Posterior cingulate gyrus (tissue), 11 donors: ENCODE results near the gene TNFAIP1.

ENCODE experiments used
- DNase-seq, 10 donors: peaks; one replicate each; pipeline versions ENCODE4 v3.0.0 to v3.0.0-alpha.2; 2020 to 2021; ENCODE audit warnings: mixed read lengths in 3 of 10
- intact Hi-C: fragments of 100-400 bp; cut with DNase I; formaldehyde crosslinking; loops from one replicate; pipeline ENCODE4 v1.15.1; 2023

The TNFAIP1 gene

GRCh38 chr17:28342313-28342712, 6.8 kb downstream of the TNFAIP1 start:
- intact Hi-C loops: no loop called here
- peak in 1 of 10 donors; percentile 63 for DNase-seq

GRCh38 chr17:28343491-28343932, 8.0 kb downstream of the TNFAIP1 start:
- intact Hi-C loops: no loop called here
- DNase-seq: peak in 1 of 10 donors; percentile 18

- intact Hi-C loops: no loop called here
Observed at GRCh38 chr17:28344011-28344410, 8.4 kb downstream of the TNFAIP1 start.

GRCh38 chr17:28344435-28344901, 8.9 kb downstream of the TNFAIP1 start:
- intact Hi-C loops: no loop called here

More at GRCh38 chr17:28344011-28344410, 8.4 kb downstream of the TNFAIP1 start:
- peak in 1 of 10 donors; percentile 72 for DNase-seq

GRCh38 chr17:28345419-28346198, 10.0 kb downstream of the TNFAIP1 start:
- DNase-seq: peak in 1 of 10 donors; percentile 75
- intact Hi-C loops: no loop called here

More at GRCh38 chr17:28344435-28344901, 8.9 kb downstream of the TNFAIP1 start:
- peak in 1 of 10 donors; percentile 73 for DNase-seq

- DNase-seq: peak in 1 of 10 donors; percentile 27
- intact Hi-C loops: no loop called here
Observed at GRCh38 chr17:28346199-28346580, 10.6 kb downstream of the TNFAIP1 start.

- no peak for DNase-seq
Observed at GRCh38 chr17:28346746-28347246, 11.2 kb downstream of the TNFAIP1 start.

GRCh38 chr17:28347261-28347891, 11.8 kb downstream of the TNFAIP1 start:
- intact Hi-C loops: no loop called here
- DNase-seq: no peak

More at GRCh38 chr17:28346746-28347246, 11.2 kb downstream of the TNFAIP1 start:
- intact Hi-C loops: no loop called here

- intact Hi-C loops: no loop called here
- DNase-seq: peak in 1 of 10 donors; percentile 53
Observed at GRCh38 chr17:28348979-28349378, 13.4 kb downstream of the TNFAIP1 start.

GRCh38 chr17:28350271-28350670, 14.7 kb downstream of the TNFAIP1 start:
- intact Hi-C loops: no loop called here

GRCh38 chr17:28357061-28357900, 21.7 kb downstream of the TNFAIP1 start, which contains the start of gene POLDIP2:
Gene POLDIP2, minus strand, starts transcription at chr17:28357527. Its CDS starts 79 bp downstream, at chr17:28357448.
- peak; percentile 92 to 99 (median 96) for DNase-seq
- intact Hi-C loops: loop anchor here (1.0 kb wide), 1 partner anchor 22 kb away; the partner anchor contains the start of genes IFT20 and TNFAIP1

More at GRCh38 chr17:28350271-28350670, 14.7 kb downstream of the TNFAIP1 start:
- DNase-seq: no peak

- intact Hi-C loops: loop anchor here (1.0 kb wide), 1 partner anchor 23 kb away; the partner anchor contains the start of genes IFT20 and TNFAIP1
- DNase-seq: no peak
Observed at GRCh38 chr17:28357901-28358197, 22.3 kb downstream of the TNFAIP1 start.

GRCh38 chr17:28363186-28363585, 27.6 kb downstream of the TNFAIP1 start:
- DNase-seq: no peak
- intact Hi-C loops: no loop called here

GRCh38 chr17:28363776-28364650, 28.5 kb downstream of the TNFAIP1 start:
- DNase-seq: peak in 3 of 10 donors; percentile 41 to 57 (median 45)
- intact Hi-C loops: no loop called here

- intact Hi-C loops: no loop called here
- peak in 2 of 10 donors; percentile 19 to 77 for DNase-seq
Observed at GRCh38 chr17:28364665-28365363, 29.3 kb downstream of the TNFAIP1 start, which contains the start of gene SEBOX. Gene SEBOX, minus strand, starts transcription at chr17:28365199. Its CDS starts 48 bp downstream, at chr17:28365151.

- intact Hi-C loops: no loop called here
- DNase-seq: no peak
Observed at GRCh38 chr17:28365487-28365886, 29.9 kb downstream of the TNFAIP1 start.

- no peak for DNase-seq
- intact Hi-C loops: no loop called here
Observed at GRCh38 chr17:28366605-28367004, 31.0 kb downstream of the TNFAIP1 start.

- intact Hi-C loops: no loop called here
- DNase-seq: peak in 2 of 10 donors; percentile 49 to 50
Observed at GRCh38 chr17:28367641-28368305, 32.2 kb downstream of the TNFAIP1 start.
